ENCODE measurements around the gene NAALADL1. TPM values are rescaled to one million over a fixed set of nuclear protein-coding genes. Genes with fewer than 3 reads are reported as not detected.

The NAALADL1 gene
- total RNA-seq, 4 donors from 2014 or later: 17.0 to 39.1 (median 23.3) TPM

- DNase-seq (ENCODE audit: low spot score): no peak
- ATAC-seq (ENCODE audit: low FRiP score): no peak
- TF ChIP-seq CTCF (IDR thresholded peaks at IDR 0.05): no peak
Measured at GRCh38 chr11:65043881-65044501, 14.4 kb downstream of the NAALADL1 start.

- no peak for TF ChIP-seq CTCF (IDR thresholded peaks at IDR 0.05)
- DNase-seq (ENCODE audit: low spot score) (no peak), ATAC-seq (ENCODE audit: low FRiP score) (no peak)
Measured at GRCh38 chr11:65042891-65043290, 15.5 kb downstream of the NAALADL1 start.

- DNase-seq (ENCODE audit: low spot score): peak; percentile 61
- peak; percentile 97 for ATAC-seq (ENCODE audit: low FRiP score)
- no peak for TF ChIP-seq CTCF (IDR thresholded peaks at IDR 0.05)
Measured at GRCh38 chr11:65040847-65041622, 17.3 kb downstream of the NAALADL1 start, which contains the start of gene SAC3D1. TSS of gene SAC3D1 (plus strand) at chr11:65041210. CDS start at chr11:65041293, 83 bp downstream.

GRCh38 chr11:65040520-65040846, 17.9 kb downstream of the NAALADL1 start:
- ATAC-seq (ENCODE audit: low FRiP score) (no peak), DNase-seq (ENCODE audit: low spot score) (no peak)
- TF ChIP-seq CTCF (IDR thresholded peaks at IDR 0.05): no peak

- DNase-seq (ENCODE audit: low spot score): no peak
- no peak for TF ChIP-seq CTCF (IDR thresholded peaks at IDR 0.05)
- ATAC-seq (ENCODE audit: low FRiP score): no peak
Measured at GRCh38 chr11:65036931-65037330, 21.4 kb downstream of the NAALADL1 start.

- DNase-seq (ENCODE audit: low spot score) (no peak), ATAC-seq (ENCODE audit: low FRiP score) (no peak)
- no peak for TF ChIP-seq CTCF (IDR thresholded peaks at IDR 0.05)
Measured at GRCh38 chr11:65035579-65035978, 22.8 kb downstream of the NAALADL1 start.

GRCh38 chr11:65034423-65034822, 23.9 kb downstream of the NAALADL1 start:
- DNase-seq (ENCODE audit: low spot score) (no peak), ATAC-seq (ENCODE audit: low FRiP score) (no peak)
- no peak for TF ChIP-seq CTCF (IDR thresholded peaks at IDR 0.05)
